Neural cell (in vitro differentiated cells): Measurements from ENCODE around the gene ANO8. TPM values are rescaled to one million over a fixed set of nuclear protein-coding genes. Genes with fewer than 3 reads are reported as not detected.

Experiments used
- H2AFZ ChIP-seq: fragments of 200-600, 300-800 bp; sonication (generic), shearing (Covaris generic); 2 replicates; pipeline ENCODE4 v1.6.0; 2014; ENCODE audit warnings: low read depth, mild to moderate bottlenecking, antibody characterized with exemption, low read length, moderate library complexity
- H3F3A ChIP-seq: fragments of 200-600 bp; shearing (Covaris generic); 2 replicates; pipeline ENCODE4 v1.6.1; 2016; ENCODE audit warnings: mild to moderate bottlenecking, moderate library complexity, mixed read lengths, antibody characterized with exemption, low read length; ENCODE audit not compliant: insufficient read depth, poor library complexity, severe bottlenecking
- H3K27ac ChIP-seq: fragments of 200-600, 300-800 bp; sonication (generic), shearing (Covaris generic); 2 replicates; pipeline ENCODE4 v1.5.1; 2014; ENCODE audit warnings: mild to moderate bottlenecking, low read length, moderate library complexity
- H3K27me3 ChIP-seq: fragments of 300-800, 200-600 bp; sonication (generic), shearing (Covaris generic); 2 replicates; pipeline ENCODE4 v1.6.0; 2014; ENCODE audit warnings: mild to moderate bottlenecking, low read depth, low read length, moderate library complexity; ENCODE audit not compliant: insufficient read depth
- H3K36me3 ChIP-seq: fragments of 300-800, 200-600 bp; sonication (generic), shearing (Covaris generic); 2 replicates; pipeline ENCODE4 v1.5.1; 2014; ENCODE audit warnings: mild to moderate bottlenecking, antibody characterized with exemption, low read length, moderate library complexity; ENCODE audit not compliant: insufficient read depth
- H3K4me2 ChIP-seq: fragments of 300-800, 200-600 bp; sonication (generic), shearing (Covaris generic); 2 replicates; pipeline ENCODE4 v1.6.0; 2014; ENCODE audit warnings: mild to moderate bottlenecking, low read length
- H3K4me3 ChIP-seq: fragments of 300-800, 200-600 bp; sonication (generic), shearing (Covaris generic); 2 replicates; pipeline ENCODE4 v1.5.1; 2014; ENCODE audit warnings: mild to moderate bottlenecking, low read length, moderate library complexity
- H3K79me2 ChIP-seq: fragments of 200-600 bp; shearing (Covaris generic); replicated peaks from 2 replicates; pipeline ENCODE4 v1.6.0; 2014; ENCODE audit warnings: mild to moderate bottlenecking, low read length, moderate library complexity; ENCODE audit not compliant: insufficient read depth
- H3K9ac ChIP-seq: fragments of 300-800, 200-600 bp; sonication (generic), shearing (Covaris generic); 2 replicates; pipeline ENCODE4 v1.6.1; 2016; ENCODE audit warnings: mild to moderate bottlenecking, low read length, mixed read lengths
- H3K9me2 ChIP-seq: fragments of 200-600 bp; shearing (Covaris generic); 2 replicates; pipeline ENCODE4 v1.6.1; 2016; ENCODE audit warnings: mild to moderate bottlenecking, low read length, mixed read lengths; ENCODE audit not compliant: insufficient read depth
- H3K9me3 ChIP-seq: fragments of 200-600, 300-800 bp; sonication (generic), shearing (Covaris generic); 2 replicates; pipeline ENCODE4 v1.6.1; 2016; ENCODE audit warnings: mild to moderate bottlenecking, mixed run types, low read length, moderate library complexity, mixed read lengths
- H4K20me1 ChIP-seq: fragments of 200-600 bp; shearing (Covaris generic); 2 replicates; pipeline ENCODE4 v1.6.1; 2016; ENCODE audit warnings: mild to moderate bottlenecking, mixed run types; ENCODE audit not compliant: insufficient read depth
- EP300 ChIP-seq: fragments of 450-650 bp; conservative IDR thresholded peaks from 2 replicates; pipeline ENCODE4 v1.6.1; 2014; ENCODE audit warnings: antibody characterized with exemption, mild to moderate bottlenecking, moderate library complexity; ENCODE audit not compliant: poor library complexity, severe bottlenecking
- EZH2 ChIP-seq: fragments of 200-600, 300-800 bp; shearing (Covaris generic), sonication (generic); IDR thresholded peaks from 2 replicates; pipeline ENCODE4 v1.6.1; 2014; ENCODE audit warnings: antibody characterized with exemption, low read length, borderline replicate concordance, mild to moderate bottlenecking; ENCODE audit not compliant: insufficient read depth, poor library complexity, severe bottlenecking
- MXI1 ChIP-seq: fragments of 450-650 bp; conservative IDR thresholded peaks from 2 replicates; pipeline ENCODE4 v1.6.1; 2014; ENCODE audit warnings: antibody characterized with exemption, mild to moderate bottlenecking; ENCODE audit not compliant: poor library complexity, severe bottlenecking
- POLR2AphosphoS5 ChIP-seq: IDR thresholded peaks from 2 replicates; pipeline ENCODE4 v1.6.1; 2012
- RAD21 ChIP-seq: fragments of 450-650 bp; conservative IDR thresholded peaks from 2 replicates; pipeline ENCODE4 v1.6.1; 2014; ENCODE audit warnings: antibody characterized with exemption, mild to moderate bottlenecking, moderate library complexity
- SMC3 ChIP-seq: fragments of 450-650 bp; conservative IDR thresholded peaks from 2 replicates; pipeline ENCODE4 v1.6.1; 2014; ENCODE audit warnings: antibody characterized with exemption, mild to moderate bottlenecking, moderate library complexity; ENCODE audit not compliant: poor library complexity
- TAF1 ChIP-seq: IDR thresholded peaks from 2 replicates; pipeline ENCODE4 v1.6.1; 2012; ENCODE audit warnings: low read depth
- polyA minus RNA-seq: library from RNA; depleted of rRNA, polyadenylated mRNA; stranded (reverse); fragments of >200 nt; gene quantifications from 2 replicates; pipeline ENCODE4 v1.2.3, GENCODE V29; 2014
- polyA plus RNA-seq: library from polyadenylated mRNA; depleted of rRNA; stranded (reverse); fragments of >200 nt; gene quantifications from 2 replicates; pipeline ENCODE4 v1.2.3, GENCODE V29; 2014
- TF ChIP-seq, protein P1 (sequence below): fragments of 450-650 bp; IDR thresholded peaks from 2 replicates; pipeline ENCODE4 v1.5.1; 2014; ENCODE audit warnings: antibody characterized with exemption, mild to moderate bottlenecking, moderate library complexity; ENCODE audit not compliant: poor library complexity, severe bottlenecking
- TF ChIP-seq, protein P2 (sequence below): IDR thresholded peaks from 2 replicates; pipeline ENCODE4 v1.6.1; 2012; ENCODE audit warnings: borderline replicate concordance

Gene ANO8, protein sequence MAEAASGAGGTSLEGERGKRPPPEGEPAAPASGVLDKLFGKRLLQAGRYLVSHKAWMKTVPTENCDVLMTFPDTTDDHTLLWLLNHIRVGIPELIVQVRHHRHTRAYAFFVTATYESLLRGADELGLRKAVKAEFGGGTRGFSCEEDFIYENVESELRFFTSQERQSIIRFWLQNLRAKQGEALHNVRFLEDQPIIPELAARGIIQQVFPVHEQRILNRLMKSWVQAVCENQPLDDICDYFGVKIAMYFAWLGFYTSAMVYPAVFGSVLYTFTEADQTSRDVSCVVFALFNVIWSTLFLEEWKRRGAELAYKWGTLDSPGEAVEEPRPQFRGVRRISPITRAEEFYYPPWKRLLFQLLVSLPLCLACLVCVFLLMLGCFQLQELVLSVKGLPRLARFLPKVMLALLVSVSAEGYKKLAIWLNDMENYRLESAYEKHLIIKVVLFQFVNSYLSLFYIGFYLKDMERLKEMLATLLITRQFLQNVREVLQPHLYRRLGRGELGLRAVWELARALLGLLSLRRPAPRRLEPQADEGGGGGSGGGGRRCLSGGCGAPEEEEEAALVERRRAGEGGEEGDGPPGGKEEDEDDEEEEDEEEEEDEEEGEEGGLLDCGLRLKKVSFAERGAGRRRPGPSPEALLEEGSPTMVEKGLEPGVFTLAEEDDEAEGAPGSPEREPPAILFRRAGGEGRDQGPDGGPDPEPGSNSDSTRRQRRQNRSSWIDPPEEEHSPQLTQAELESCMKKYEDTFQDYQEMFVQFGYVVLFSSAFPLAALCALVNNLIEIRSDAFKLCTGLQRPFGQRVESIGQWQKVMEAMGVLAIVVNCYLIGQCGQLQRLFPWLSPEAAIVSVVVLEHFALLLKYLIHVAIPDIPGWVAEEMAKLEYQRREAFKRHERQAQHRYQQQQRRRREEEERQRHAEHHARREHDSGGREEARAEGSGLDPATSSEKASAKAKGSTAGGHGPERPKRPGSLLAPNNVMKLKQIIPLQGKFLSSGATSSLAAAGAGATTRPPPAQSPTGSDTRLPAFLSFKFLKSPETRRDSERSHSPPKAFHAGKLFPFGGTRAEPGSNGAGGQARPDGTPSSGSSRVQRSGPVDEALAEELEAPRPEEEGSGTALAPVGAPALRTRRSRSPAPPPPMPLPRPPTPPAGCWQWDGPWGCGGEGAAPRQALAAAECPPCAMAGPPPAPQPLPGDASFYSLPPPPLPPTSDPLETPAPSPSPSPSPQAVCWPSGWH
- polyA plus RNA-seq (51.3 and 68.6 TPM in 2 replicates), polyA minus RNA-seq (51.1 and 55.3 TPM in 2 replicates)

DNA sequence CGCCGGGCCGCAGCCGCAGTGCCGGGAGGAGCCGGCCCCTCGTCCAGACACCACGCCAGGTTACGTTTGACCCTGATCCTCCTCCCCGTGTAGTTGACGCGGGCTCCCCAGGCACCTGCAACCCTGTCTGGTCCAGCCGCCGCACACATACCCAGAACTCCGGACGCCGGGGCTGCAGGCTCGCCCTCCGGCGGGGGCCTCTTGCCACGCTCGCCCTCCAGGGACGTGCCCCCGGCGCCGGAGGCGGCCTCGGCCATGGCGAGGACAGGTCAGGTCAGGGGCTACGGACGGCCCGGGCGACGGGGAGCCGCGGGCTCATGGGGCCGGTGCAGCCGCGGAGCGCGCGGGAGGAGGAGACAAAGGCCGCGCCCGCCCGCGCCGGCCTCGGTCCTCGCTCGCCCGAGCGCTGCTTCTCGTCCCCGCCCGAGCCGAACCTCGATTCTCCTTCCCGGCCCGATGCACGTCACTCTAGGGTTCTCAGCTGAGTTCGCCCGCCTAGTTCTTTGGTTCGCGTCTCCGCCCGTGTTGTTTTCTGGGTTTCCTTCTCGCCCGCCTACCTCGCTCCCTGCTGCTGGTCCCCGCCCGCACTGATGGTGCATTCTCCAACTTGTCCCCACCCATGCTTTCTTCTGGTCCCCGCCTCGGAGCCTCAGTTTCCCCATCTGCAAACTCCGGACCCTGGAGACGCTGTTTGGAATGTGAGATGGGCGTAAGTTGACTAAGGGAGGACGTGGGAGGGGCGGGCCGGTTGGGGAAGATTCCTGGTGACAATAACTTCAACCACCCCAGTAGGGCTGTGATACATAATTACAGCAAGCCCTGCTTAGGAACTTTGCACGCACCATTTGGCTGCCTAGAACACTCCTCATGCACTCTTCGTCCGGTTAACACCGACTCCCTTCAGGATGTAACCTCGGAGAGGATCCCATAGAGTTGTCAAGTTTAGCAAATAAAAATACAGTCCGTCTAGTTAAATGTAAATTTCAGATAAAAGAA, at the start of gene ANO8:
TSS of gene ANO8 (minus strand) at position 442 of the 996 bp plus-strand sequence. CDS start at position 257, 185 bp downstream.
- H3K9ac ChIP-seq, result peak within 1 kb of the TSS; percentile 94
- H3K36me3 ChIP-seq, result no peaks in the 10 kb centered on the region
- no peaks in the 10 kb centered on the region for H3K9me3 ChIP-seq
- no peaks in the 10 kb centered on the region for H4K20me1 ChIP-seq
- TF ChIP-seq POLR2AphosphoS5 (peak; percentile 81), MXI1 (peak; percentile 69), EP300 (peak; percentile 45), SMC3 (no peak)
- no peaks in the 10 kb centered on the region for H3K27me3 ChIP-seq
- H3K4me3 ChIP-seq, result peak within 1 kb of the TSS; percentile 91
- peaks cover 6% of the 10 kb centered on the region for H3F3A ChIP-seq
- H3K4me2 ChIP-seq, result peak within 1 kb of the TSS; percentile 49
- no peaks in the 10 kb centered on the region for H3K9me2 ChIP-seq
- H3K79me2 ChIP-seq, result peaks cover 7% of the 10 kb centered on the region
- peak within 1 kb of the TSS; percentile 76 for H3K27ac ChIP-seq
- peak within 1 kb of the TSS; percentile 80 for H2AFZ ChIP-seq

DNA sequence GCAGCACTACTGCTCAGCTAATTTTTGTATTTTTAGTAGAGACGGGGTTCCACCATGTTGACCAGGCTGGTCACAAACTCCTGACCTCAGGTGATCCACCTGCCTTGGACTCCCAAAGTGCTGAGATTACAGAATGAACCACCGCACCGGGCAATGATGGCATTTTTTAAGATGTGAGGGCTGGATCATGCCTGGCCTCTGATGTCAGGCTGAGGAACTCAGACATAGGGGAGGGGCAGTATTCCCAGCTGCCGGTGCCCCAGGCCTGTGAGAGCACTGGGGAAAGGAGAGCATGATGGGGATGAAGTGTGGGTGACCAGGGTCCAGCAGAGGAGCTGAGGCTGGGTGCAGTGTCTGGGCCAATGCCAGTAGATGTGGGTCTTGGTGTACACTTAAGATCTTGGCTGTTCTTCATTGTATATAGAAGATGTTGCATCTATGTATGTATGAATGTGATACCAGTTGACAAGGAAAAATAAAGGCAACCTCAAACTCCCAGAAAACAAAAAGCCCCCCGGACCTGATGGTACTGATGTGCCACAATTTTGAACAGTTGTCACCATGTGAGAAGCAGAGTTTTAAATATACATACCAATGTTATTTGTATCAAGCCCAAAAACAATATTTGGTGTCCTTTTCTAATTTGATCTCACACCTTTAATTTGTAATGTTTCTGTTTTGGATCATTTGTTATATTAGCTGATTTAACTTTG, 45.9 kb upstream of the ANO8 start:
- TF ChIP-seq POLR2AphosphoS5 (no peak), RAD21 (no peak), MXI1 (no peak), EP300 (no peak)
- Histone ChIP-seq H3K27ac (no peak overlapping the region), H3K4me3 (no peak overlapping the region), H3K9me3 (no peaks in the 10 kb centered on the region), H3K79me2 (no peaks in the 10 kb centered on the region), H2AFZ (no peak overlapping the region), H3K9me2 (no peaks in the 10 kb centered on the region), H3K9ac (no peak overlapping the region), H3K27me3 (no peaks in the 10 kb centered on the region), H4K20me1 (no peaks in the 10 kb centered on the region), H3K4me2 (no peak overlapping the region), H3F3A (no peaks in the 10 kb centered on the region), H3K36me3 (no peaks in the 10 kb centered on the region)

DNA sequence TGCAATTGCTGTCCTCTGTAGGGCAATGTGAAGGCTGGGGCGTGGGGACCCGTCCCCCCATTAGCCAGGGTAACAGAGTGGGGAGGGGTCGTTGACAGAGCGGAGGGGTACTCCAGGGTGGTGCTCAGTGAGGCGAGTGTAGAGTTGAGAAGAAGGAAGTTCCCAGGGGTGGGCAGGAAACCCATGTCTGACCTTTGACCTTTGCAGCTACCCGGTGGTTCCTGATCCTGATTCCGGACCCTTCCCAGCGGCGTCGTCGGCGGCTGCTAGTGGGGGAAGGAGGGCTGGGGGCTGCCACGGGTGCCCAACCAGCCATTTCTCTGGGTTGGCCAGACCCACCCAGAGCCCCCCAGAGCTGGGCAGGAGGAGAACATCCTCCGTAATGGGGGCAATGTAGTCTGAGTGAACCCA, 44.6 kb upstream of the ANO8 start:
- Histone ChIP-seq H3F3A (no peaks in the 10 kb centered on the region), H3K79me2 (no peaks in the 10 kb centered on the region), H3K9me3 (no peaks in the 10 kb centered on the region), H3K9me2 (no peaks in the 10 kb centered on the region), H3K4me3 (no peak overlapping the region), H3K36me3 (no peaks in the 10 kb centered on the region), H3K9ac (no peak overlapping the region), H3K27me3 (no peaks in the 10 kb centered on the region), H2AFZ (no peak overlapping the region), H4K20me1 (no peaks in the 10 kb centered on the region), H3K27ac (no peak overlapping the region), H3K4me2 (no peak overlapping the region)
- TF ChIP-seq EZH2 (no peak), EP300 (no peak), RAD21 (no peak), TAF1 (no peak), POLR2AphosphoS5 (no peak), SMC3 (no peak), MXI1 (no peak)
- TF ChIP-seq, protein P1, sequence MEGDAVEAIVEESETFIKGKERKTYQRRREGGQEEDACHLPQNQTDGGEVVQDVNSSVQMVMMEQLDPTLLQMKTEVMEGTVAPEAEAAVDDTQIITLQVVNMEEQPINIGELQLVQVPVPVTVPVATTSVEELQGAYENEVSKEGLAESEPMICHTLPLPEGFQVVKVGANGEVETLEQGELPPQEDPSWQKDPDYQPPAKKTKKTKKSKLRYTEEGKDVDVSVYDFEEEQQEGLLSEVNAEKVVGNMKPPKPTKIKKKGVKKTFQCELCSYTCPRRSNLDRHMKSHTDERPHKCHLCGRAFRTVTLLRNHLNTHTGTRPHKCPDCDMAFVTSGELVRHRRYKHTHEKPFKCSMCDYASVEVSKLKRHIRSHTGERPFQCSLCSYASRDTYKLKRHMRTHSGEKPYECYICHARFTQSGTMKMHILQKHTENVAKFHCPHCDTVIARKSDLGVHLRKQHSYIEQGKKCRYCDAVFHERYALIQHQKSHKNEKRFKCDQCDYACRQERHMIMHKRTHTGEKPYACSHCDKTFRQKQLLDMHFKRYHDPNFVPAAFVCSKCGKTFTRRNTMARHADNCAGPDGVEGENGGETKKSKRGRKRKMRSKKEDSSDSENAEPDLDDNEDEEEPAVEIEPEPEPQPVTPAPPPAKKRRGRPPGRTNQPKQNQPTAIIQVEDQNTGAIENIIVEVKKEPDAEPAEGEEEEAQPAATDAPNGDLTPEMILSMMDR, result no peak
- TF ChIP-seq, protein P2, sequence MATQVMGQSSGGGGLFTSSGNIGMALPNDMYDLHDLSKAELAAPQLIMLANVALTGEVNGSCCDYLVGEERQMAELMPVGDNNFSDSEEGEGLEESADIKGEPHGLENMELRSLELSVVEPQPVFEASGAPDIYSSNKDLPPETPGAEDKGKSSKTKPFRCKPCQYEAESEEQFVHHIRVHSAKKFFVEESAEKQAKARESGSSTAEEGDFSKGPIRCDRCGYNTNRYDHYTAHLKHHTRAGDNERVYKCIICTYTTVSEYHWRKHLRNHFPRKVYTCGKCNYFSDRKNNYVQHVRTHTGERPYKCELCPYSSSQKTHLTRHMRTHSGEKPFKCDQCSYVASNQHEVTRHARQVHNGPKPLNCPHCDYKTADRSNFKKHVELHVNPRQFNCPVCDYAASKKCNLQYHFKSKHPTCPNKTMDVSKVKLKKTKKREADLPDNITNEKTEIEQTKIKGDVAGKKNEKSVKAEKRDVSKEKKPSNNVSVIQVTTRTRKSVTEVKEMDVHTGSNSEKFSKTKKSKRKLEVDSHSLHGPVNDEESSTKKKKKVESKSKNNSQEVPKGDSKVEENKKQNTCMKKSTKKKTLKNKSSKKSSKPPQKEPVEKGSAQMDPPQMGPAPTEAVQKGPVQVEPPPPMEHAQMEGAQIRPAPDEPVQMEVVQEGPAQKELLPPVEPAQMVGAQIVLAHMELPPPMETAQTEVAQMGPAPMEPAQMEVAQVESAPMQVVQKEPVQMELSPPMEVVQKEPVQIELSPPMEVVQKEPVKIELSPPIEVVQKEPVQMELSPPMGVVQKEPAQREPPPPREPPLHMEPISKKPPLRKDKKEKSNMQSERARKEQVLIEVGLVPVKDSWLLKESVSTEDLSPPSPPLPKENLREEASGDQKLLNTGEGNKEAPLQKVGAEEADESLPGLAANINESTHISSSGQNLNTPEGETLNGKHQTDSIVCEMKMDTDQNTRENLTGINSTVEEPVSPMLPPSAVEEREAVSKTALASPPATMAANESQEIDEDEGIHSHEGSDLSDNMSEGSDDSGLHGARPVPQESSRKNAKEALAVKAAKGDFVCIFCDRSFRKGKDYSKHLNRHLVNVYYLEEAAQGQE, result no peak
